MCF 10A (cell line): ENCODE measurements around the gene CFAP53. TPM values are rescaled to one million over a fixed set of nuclear protein-coding genes. Genes with fewer than 3 reads are reported as not detected.

ENCODE experiments used
- BruUV-seq: library from RNA; stranded (reverse); fragments of 400-500 nt; replicated peaks from 2 replicates; lab custom pipeline; 2021; lab: Mats Ljungman, UMichigan
- CTCF ChIA-PET: fragments of 300-600 bp; sonication (Branson Sonifier 250); formaldehyde crosslinking; extraction: SDS; loops from one replicate; lab custom pipeline; 2021; ENCODE audit warnings: antibody characterized with exemption, inconsistent platforms; lab: Yijun Ruan, JAX
- POLR2A ChIA-PET: fragments of 300-600, 350-650 bp; sonication (Branson Sonifier 250); formaldehyde crosslinking; extraction: SDS; loops from one replicate; lab custom pipeline; 2020; ENCODE audit warnings: antibody characterized with exemption, inconsistent platforms; lab: Yijun Ruan, JAX
- DNase-seq: peaks from one replicate; pipeline ENCODE4 v3.0.0-alpha.2; 2018; ENCODE audit not compliant: unreplicated experiment
- H3K27ac Mint-ChIP-seq: one replicate; pipeline ENCODE4 v1.8.0; 2022; ENCODE audit warnings: mild to moderate bottlenecking, low read depth, mixed read lengths; ENCODE audit not compliant: unreplicated experiment
- H3K27me3 Mint-ChIP-seq: one replicate; pipeline ENCODE4 v1.8.0; 2022; ENCODE audit warnings: mixed read lengths; ENCODE audit not compliant: insufficient read depth, unreplicated experiment
- H3K36me3 Mint-ChIP-seq: one replicate; pipeline ENCODE4 v1.8.0; 2022; ENCODE audit warnings: mild to moderate bottlenecking, moderate library complexity, mixed read lengths; ENCODE audit not compliant: insufficient read depth, unreplicated experiment
- H3K4me1 Mint-ChIP-seq: one replicate; pipeline ENCODE4 v1.8.0; 2022; ENCODE audit warnings: mixed read lengths; ENCODE audit not compliant: insufficient read depth, unreplicated experiment
- H3K4me3 Mint-ChIP-seq: one replicate; pipeline ENCODE4 v1.8.0; 2022; ENCODE audit warnings: mild to moderate bottlenecking, moderate library complexity, mixed read lengths; ENCODE audit not compliant: unreplicated experiment
- H3K9me3 Mint-ChIP-seq: one replicate; pipeline ENCODE4 v1.8.0; 2022; ENCODE audit warnings: mixed read lengths; ENCODE audit not compliant: unreplicated experiment
- CTCF ChIP-seq: fragments of 200-600 bp; IDR thresholded peaks from one replicate; pipeline ENCODE4 v1.8.0; 2022; ENCODE audit warnings: antibody characterized with exemption, mild to moderate bottlenecking; ENCODE audit not compliant: unreplicated experiment
- intact Hi-C: fragments of 100-400 bp; cut with micrococcal nuclease; formaldehyde crosslinking; loops from 2 replicates; pipeline ENCODE4 v1.14.1; 2022
- total RNA-seq: library from RNA; stranded (reverse); gene quantifications from 2 replicates; pipeline ENCODE4 v1.2.3, GENCODE V29; 2022

CFAP53 gene
- total RNA-seq, 1 experiment from 2014 or later: 2.2 TPM

DNA sequence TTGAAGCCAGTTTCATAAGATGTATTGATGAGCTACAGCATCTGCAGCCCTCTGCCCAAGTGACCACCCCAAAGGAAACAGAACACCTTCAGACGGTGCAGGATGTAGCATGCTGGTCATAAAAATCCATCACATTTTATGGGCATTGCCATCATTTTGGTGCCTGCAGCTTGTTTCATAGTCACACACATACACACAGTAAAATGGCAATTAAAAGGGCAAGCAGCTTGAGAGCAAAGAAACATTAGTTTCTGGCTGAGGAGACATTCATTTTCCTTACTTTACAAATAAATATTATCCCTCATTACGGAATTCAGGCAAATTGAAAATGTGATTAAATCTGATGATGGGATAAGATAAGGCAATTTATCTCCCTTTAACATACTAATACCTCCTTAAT is 84.7 kb downstream of the CFAP53 start:
- Mint-ChIP-seq H3K27ac (no peak overlapping the region), H3K9me3 (no peaks in the 10 kb centered on the region), H3K4me1 (peaks cover 12% of the 10 kb centered on the region), H3K36me3 (no peaks in the 10 kb centered on the region), H3K4me3 (no peak overlapping the region), H3K27me3 (no peaks in the 10 kb centered on the region)
- TF ChIP-seq CTCF: no peak
- CTCF ChIA-PET: no interaction called here
- intact Hi-C loops: no loop called here
- BruUV-seq: no TSS peak
- POLR2A ChIA-PET: no interaction called here
- DNase-seq: no peak

- Mint-ChIP-seq H3K36me3 (no peaks in the 10 kb centered on the region), H3K9me3 (no peaks in the 10 kb centered on the region), H3K27me3 (no peaks in the 10 kb centered on the region), H3K4me1 (peaks cover 12% of the 10 kb centered on the region), H3K27ac (no peak overlapping the region), H3K4me3 (no peak overlapping the region)
- ChIA-PET POLR2A (interaction anchor here (0.7 to 1.1 kb wide), 2 partner anchors 102 to 225 kb away, joined by 3 read pairs; partner anchors contain the start of gene MBD1), CTCF (interaction anchor here (0.6 to 1.5 kb wide), 2 partner anchors 25 to 412 kb away, joined by 3 to 4 read pairs; no protein-coding TSS in a partner anchor)
- intact Hi-C loops: no loop called here
- no TSS peak for BruUV-seq
- TF ChIP-seq CTCF: no peak
- DNase-seq: no peak
Measured at GRCh38 chr18:50179465-50179864, 86.8 kb downstream of the CFAP53 start.

DNA sequence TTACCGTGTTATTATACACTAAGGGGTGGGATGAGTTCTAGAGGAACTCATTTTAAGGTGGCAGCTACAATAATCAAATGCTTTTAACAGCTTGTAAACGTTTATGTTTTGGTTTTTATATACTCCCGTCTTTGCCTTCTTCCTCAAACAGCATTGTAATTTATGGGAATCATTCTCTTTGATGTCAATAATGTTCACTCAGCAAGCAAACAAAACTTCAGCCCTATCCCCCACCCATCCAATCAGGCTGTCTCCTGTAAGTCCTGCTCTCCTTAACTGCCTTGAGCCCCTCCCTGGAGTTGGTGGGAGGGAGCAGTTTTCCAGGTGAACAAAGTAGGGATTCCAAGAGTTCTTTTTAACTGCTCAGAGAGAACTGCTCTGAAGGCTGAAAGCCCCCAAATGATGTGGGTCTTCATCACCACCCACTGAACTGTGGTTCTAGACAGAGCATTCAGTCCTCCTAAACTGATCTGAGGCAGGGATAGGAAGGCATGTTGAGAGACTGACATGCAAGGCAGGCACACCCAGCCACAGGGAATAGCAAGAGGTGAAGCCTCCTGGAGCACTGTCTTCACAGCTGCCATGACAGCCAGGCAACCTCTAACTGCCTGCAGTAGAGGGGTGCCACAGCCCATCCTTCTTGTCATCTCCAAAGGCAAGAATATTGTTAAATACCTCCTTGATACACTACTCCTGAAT is 88.9 kb downstream of the CFAP53 start:
- Mint-ChIP-seq H3K4me1 (no peaks in the 10 kb centered on the region), H3K9me3 (peaks cover 7% of the 10 kb centered on the region), H3K27me3 (no peaks in the 10 kb centered on the region), H3K27ac (no peak overlapping the region), H3K4me3 (no peak overlapping the region), H3K36me3 (no peaks in the 10 kb centered on the region)
- intact Hi-C loops: no loop called here
- no TSS peak for BruUV-seq
- ChIA-PET POLR2A (interaction anchor here (1.8 to 2.4 kb wide), 2 partner anchors 15 to 17 kb away, joined by 6 to 9 read pairs; partner anchors contain the start of gene MYO5B), CTCF (interaction anchor here (0.6 to 0.8 kb wide), 3 partner anchors 19 to 33 kb away, joined by 3 to 4 read pairs (median 3); no protein-coding TSS in a partner anchor)
- TF ChIP-seq CTCF: no peak
- DNase-seq: no peak

Other genes starting within 250 kb of the CFAP53 start
- gene MYO5B, start 71.3 kb downstream of the CFAP53 start, total RNA-seq: 25.9 and 26.7 TPM in 2 replicates
- 203 and 227 TPM in 2 replicates for gene MBD1, start 15.0 kb upstream of the CFAP53 start, total RNA-seq
- gene CXXC1, start 21.2 kb upstream of the CFAP53 start, total RNA-seq: 65.1 and 85.4 TPM in 2 replicates
- gene SKA1, start 108.6 kb upstream of the CFAP53 start, total RNA-seq: 7.8 and 18.7 TPM in 2 replicates